ENCODE measurements around the gene SCYL3. TPM values are rescaled to one million over a fixed set of nuclear protein-coding genes. Genes with fewer than 3 reads are reported as not detected.

The SCYL3 gene
- total and polyA plus RNA-seq, 11 donors = 2.1 to 8.6 (median 6.1) TPM

- Histone ChIP-seq H3K9me3 (peaks cover 0 to 9% (median 0%) of the 10 kb centered on the region in 12 donors), H3K27ac (no peak overlapping the region), H3K36me3 (no peaks in the 10 kb centered on the region), H3K4me3 (no peak overlapping the region), H3K4me1 (peaks cover 0 to 12% (median 0%) of the 10 kb centered on the region in 12 donors), H3K27me3 (no peaks in the 10 kb centered on the region)
- TF ChIP-seq POLR2A (IDR thresholded peaks at IDR 0.05) = no peak
- TF ChIP-seq, protein P1, sequence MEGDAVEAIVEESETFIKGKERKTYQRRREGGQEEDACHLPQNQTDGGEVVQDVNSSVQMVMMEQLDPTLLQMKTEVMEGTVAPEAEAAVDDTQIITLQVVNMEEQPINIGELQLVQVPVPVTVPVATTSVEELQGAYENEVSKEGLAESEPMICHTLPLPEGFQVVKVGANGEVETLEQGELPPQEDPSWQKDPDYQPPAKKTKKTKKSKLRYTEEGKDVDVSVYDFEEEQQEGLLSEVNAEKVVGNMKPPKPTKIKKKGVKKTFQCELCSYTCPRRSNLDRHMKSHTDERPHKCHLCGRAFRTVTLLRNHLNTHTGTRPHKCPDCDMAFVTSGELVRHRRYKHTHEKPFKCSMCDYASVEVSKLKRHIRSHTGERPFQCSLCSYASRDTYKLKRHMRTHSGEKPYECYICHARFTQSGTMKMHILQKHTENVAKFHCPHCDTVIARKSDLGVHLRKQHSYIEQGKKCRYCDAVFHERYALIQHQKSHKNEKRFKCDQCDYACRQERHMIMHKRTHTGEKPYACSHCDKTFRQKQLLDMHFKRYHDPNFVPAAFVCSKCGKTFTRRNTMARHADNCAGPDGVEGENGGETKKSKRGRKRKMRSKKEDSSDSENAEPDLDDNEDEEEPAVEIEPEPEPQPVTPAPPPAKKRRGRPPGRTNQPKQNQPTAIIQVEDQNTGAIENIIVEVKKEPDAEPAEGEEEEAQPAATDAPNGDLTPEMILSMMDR (IDR thresholded peaks at IDR 0.05) = no peak
- ATAC-seq = no peak
- DNase-seq = no peak
- 92 to 96% (median 94%) methylated on average over 16 of the region's 16 CpGs for WGBS, 4 donors
- intact Hi-C loops (cut with DNase I) = no loop called here
Observed at GRCh38 chr1:169909499-169909898, 15.8 kb upstream of the SCYL3 start.

GRCh38 chr1:169906938-169907337, 13.2 kb upstream of the SCYL3 start:
- DNase-seq = no peak
- H3K27me3 ChIP-seq = peaks cover 0 to 10% (median 0%) of the 10 kb centered on the region in 9 donors
- intact Hi-C loops (cut with DNase I) = no loop called here
- H3K27ac ChIP-seq = no peak overlapping the region
- no peak overlapping the region for H3K4me3 ChIP-seq
- TF ChIP-seq, protein P1 (IDR thresholded peaks at IDR 0.05) = no peak
- TF ChIP-seq POLR2A (IDR thresholded peaks at IDR 0.05) = no peak
- H3K4me1 ChIP-seq = peaks cover 0 to 9% (median 0%) of the 10 kb centered on the region in 12 donors
- H3K9me3 ChIP-seq = peaks cover 0 to 3% (median 0%) of the 10 kb centered on the region in 12 donors
- ATAC-seq = no peak
- no peaks in the 10 kb centered on the region for H3K36me3 ChIP-seq

DNA sequence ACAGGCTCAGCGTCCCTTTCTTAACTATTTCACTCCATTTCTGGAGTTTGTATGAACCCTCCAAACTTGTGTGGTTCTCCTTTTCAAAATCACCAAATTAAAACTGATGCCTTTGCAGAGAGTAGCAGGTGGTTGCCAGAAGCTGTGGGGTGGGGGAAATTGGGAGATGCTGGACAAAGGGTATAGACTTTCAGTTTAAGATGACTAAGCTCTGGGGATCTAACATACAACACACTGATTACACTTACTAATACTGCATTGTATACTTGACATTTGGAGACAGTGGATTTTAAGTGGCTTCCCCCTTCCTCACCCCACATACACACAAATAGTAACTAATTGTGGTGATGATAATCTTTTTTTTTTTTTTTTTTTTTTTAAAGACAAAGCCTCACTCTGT, 11.1 kb upstream of the SCYL3 start:
- peaks cover 0 to 18% (median 0%) of the 10 kb centered on the region in 9 donors for H3K27me3 ChIP-seq
- WGBS, 4 donors = 84 to 93% (median 90%) methylated on average over 1 of the region's 1 CpG
- peaks cover 0 to 9% (median 0%) of the 10 kb centered on the region in 12 donors for H3K4me1 ChIP-seq
- H3K4me3 ChIP-seq = no peak overlapping the region
- ATAC-seq = no peak
- intact Hi-C loops (cut with DNase I) = no loop called here
- no peaks in the 10 kb centered on the region for H3K36me3 ChIP-seq
- H3K9me3 ChIP-seq = no peaks in the 10 kb centered on the region
- no peak for DNase-seq
- no peak overlapping the region for H3K27ac ChIP-seq
- TF ChIP-seq, protein P1 (IDR thresholded peaks at IDR 0.05) = no peak
- no peak for TF ChIP-seq POLR2A (IDR thresholded peaks at IDR 0.05)

DNA sequence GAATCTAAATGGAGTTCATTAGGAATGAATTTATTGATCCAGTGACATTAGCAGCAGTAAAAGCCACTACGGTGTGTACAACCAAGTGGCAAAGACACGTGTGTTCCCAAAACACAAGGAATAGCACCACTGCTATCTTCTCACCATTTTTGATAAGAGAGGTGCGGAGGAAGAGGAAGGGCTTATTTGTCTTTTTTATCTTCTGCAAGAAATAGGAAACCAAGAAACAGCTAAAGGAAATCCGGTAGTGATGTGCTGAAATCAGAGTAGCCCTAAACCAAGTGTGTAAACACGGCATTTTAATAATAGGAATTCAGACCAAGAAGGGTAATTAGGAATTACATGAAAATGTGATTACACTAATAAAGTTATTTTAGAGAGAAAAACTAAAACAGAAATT, 9.1 kb upstream of the SCYL3 start:
- Histone ChIP-seq H3K4me1 (no peaks in the 10 kb centered on the region), H3K27ac (no peak overlapping the region), H3K4me3 (no peak overlapping the region), H3K27me3 (peaks cover 0 to 25% (median 0%) of the 10 kb centered on the region in 9 donors), H3K36me3 (no peaks in the 10 kb centered on the region), H3K9me3 (no peaks in the 10 kb centered on the region)
- intact Hi-C loops (cut with DNase I) = no loop called here
- ATAC-seq (no peak), DNase-seq (no peak)
- TF ChIP-seq, protein P1 (IDR thresholded peaks at IDR 0.05) = no peak
- TF ChIP-seq POLR2A (IDR thresholded peaks at IDR 0.05) = no peak
- WGBS, 4 donors = 45 to 50% (median 47%) methylated on average over 5 of the region's 5 CpGs
